ENCODE data around the gene COL4A3.

DNA sequence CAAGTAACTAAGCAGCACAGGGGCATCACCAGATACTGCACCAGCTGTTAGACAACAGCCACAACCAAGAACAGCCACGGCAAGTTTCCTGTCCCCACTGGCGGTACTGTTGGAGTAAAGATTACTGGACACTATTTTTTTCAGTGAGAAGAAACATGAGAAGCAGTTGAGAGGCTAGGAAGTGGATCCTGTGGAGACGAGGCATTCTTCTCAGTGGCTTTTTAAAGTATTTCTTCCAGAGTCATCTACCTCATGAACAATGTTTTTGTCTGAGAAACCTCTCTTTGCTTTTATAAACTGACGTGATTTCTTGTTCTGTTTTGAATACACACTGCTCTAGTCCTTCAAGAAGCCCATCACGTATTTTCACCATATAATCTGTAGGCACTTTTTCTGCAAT is 195.9 kb downstream of the COL4A3 start:
- TF ChIP-seq, protein P1, sequence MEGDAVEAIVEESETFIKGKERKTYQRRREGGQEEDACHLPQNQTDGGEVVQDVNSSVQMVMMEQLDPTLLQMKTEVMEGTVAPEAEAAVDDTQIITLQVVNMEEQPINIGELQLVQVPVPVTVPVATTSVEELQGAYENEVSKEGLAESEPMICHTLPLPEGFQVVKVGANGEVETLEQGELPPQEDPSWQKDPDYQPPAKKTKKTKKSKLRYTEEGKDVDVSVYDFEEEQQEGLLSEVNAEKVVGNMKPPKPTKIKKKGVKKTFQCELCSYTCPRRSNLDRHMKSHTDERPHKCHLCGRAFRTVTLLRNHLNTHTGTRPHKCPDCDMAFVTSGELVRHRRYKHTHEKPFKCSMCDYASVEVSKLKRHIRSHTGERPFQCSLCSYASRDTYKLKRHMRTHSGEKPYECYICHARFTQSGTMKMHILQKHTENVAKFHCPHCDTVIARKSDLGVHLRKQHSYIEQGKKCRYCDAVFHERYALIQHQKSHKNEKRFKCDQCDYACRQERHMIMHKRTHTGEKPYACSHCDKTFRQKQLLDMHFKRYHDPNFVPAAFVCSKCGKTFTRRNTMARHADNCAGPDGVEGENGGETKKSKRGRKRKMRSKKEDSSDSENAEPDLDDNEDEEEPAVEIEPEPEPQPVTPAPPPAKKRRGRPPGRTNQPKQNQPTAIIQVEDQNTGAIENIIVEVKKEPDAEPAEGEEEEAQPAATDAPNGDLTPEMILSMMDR (IDR thresholded peaks at IDR 0.05) = no peak
- no peak for TF ChIP-seq POLR2A (IDR thresholded peaks at IDR 0.05)

All from thyroid gland (tissue), 4 donors.